ENCODE measurements around the gene AVL9.

AVL9 gene

DNA sequence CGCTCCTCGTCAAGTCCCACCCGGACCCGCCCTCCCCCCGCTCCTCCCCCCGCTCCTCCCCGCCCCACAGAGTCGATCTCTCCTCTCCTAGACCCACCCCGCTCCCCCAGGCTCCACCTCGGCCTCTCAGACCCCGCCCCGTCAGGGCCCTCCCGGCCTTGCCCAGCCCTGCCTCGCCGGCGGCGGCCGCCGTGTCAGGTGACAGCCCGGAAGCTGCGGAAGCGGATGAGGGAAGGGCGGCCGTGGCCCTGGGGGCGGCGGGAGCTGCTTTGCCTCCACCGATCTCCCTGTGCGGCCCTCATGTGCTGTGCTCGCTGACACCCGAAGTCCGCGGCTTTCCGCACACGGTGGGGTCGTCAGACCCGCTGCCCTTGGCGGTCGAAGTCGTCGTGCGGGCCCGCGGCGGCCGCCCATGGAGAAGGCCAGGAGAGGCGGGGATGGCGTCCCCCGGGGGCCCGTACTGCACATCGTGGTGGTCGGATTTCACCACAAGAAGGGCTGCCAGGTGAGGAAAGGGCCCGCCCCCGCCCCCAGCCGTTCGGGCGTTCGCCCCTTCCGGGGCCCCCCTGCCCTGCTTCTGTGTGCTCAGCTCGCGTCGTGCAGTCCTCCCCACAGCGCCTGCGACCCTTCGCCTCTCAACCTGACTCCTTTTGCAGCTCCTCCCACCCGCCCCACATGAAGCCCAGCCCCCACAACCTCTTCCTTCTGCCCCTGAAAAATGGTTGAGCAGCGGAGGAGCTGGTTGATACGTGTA is at the start of gene AVL9:
Gene AVL9 (plus strand): TSS at position 192 of the 754 bp plus-strand sequence. CDS start 221 bp downstream, at position 413.
- TF ChIP-seq GATA3 (IDR thresholded peaks at IDR 0.05; ENCODE audit: low read depth, low read length) (no peak), GATA2 (IDR thresholded peaks at IDR 0.05; ENCODE audit: low read depth, low read length) (no peak)

DNA sequence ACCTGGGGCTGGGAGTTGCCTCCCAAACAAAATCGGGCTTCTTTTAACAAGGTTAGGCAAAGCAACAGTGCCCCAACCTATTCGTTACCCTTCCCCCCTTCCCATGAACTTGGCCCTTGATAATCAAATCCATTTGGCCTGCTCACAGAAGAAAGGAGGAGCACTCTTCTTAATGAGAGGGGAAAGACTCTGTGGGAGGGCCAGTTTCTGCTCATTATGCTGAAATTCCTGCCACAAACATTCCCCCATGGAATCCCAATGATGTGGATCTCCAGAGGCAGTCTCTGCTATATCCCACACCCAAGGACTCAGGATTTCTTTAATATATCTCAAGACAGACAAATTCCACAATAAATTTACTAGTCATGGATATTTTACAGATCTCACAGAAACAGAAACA is 48.1 kb upstream of the AVL9 start:
- TF ChIP-seq GATA2 (IDR thresholded peaks at IDR 0.05; ENCODE audit: low read depth, low read length) (no peak), GATA3 (IDR thresholded peaks at IDR 0.05; ENCODE audit: low read depth, low read length) (no peak)

DNA sequence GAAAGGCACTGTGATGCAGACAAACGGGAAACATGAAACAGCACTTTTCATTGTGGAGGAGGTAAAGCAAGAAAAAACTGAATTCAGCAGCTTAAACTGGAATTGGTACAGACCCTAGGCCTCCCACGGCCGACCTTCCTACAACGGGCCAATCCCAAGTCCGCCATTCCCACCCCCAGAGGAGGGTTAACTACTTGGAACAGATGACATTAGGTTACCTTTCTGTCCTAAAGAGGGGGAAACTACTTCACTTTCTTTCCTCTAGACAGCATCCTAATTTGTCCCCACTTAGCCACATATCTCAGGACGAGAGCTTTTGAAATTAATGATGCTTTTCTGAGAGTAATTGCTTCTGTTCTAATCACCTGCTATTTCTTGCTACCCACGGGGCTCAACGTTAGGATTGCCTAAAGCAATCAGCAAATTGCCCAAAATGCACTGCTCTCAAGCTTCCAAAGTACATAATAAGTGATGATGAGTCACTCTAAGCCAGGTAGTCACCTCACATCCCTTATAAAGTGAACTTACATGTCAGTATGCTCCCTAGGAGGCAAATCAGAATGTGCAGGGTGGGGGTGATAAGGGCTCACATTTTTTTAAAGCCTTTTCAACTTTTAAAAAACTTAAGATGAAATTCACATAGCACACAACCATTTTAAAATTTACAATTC is 41.8 kb upstream of the AVL9 start:
- TF ChIP-seq GATA2 (IDR thresholded peaks at IDR 0.05; ENCODE audit: low read depth, low read length): no peak
- no peak for TF ChIP-seq GATA3 (IDR thresholded peaks at IDR 0.05; ENCODE audit: low read depth, low read length)

DNA sequence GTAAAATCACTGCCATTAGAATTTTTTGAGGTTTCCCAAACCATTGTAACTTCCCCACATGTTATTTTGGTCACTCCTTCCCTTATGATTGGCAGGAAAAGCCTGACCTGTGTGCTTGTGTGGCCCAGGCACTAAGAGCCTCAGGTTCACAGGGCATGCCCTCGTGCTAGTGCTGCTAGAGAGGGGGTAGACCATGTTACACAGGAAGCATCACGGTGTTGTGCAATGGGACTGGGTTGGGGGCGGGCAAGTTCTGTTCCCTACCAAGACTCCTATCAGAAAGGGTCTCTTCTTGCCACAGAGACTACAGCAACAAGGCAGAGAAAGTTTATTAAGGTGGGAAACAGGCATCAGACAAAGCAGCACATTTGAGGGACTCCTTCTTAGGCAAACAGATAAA is 37.3 kb upstream of the AVL9 start:
- no peak for TF ChIP-seq GATA3 (IDR thresholded peaks at IDR 0.05; ENCODE audit: low read depth, low read length)
- TF ChIP-seq GATA2 (IDR thresholded peaks at IDR 0.05; ENCODE audit: low read depth, low read length): no peak

DNA sequence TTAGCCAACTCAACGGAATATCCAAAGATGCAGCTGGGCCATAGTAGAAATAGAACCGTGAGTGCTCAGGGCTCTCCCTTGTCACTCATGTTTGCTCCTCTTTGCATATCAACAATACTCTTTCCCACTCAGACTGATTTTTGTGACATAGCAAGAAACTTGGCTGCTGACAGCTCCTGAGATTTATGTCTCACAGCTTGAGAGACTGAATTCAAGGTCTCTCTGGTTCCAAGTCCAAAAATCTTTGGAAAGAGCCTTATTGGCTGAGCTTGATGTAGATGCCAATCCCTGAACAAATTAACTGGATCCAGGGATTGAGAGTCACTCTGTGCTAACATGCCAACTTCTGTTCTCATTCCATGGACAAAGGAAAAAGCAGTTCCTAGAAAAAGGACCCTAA is 35.5 kb upstream of the AVL9 start:
- TF ChIP-seq GATA3 (IDR thresholded peaks at IDR 0.05; ENCODE audit: low read depth, low read length): no peak

DNA sequence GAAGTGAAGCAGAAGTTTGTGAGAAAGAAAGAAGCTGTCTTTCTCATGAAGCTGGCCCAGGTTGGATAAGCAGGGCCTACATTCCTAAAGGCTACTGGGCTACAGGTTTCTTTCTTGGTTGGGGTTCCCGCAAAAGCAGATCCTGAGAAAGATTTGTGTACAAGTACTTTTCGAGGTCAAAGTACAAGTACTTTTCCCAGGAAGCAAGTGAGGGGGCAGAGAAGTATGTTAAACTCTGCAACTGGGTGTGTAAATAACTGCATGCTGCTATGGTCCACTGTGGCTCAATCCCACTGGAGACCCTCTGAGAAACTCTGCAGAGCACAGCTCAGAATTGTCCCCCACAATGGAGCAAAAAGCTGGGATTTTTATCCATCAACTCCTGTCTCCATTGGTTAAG is 33.8 kb upstream of the AVL9 start:
- no peak for TF ChIP-seq GATA3 (IDR thresholded peaks at IDR 0.05; ENCODE audit: low read depth, low read length)
- no peak for TF ChIP-seq GATA2 (IDR thresholded peaks at IDR 0.05; ENCODE audit: low read depth, low read length)

DNA sequence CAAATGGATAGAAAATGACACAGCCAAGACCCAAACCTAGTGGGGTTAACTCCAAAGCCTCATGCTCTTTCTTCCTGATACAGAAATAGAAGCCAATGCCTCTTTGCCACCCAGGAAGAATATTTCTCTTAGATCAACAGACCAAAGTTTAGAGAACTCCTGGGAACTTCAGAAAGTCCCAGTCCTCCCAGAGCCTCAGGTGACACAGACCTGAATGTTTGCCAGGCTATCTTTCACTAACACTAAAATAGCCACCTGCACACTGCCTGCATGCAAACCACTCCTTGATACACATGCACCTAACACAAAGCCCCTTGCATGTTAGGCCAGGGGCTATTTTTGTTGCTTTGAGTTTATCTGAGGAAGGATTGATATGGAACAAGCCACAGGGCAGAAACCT is 32.8 kb upstream of the AVL9 start:
- TF ChIP-seq GATA2 (IDR thresholded peaks at IDR 0.05; ENCODE audit: low read depth, low read length) (no peak), GATA3 (IDR thresholded peaks at IDR 0.05; ENCODE audit: low read depth, low read length) (no peak)

DNA sequence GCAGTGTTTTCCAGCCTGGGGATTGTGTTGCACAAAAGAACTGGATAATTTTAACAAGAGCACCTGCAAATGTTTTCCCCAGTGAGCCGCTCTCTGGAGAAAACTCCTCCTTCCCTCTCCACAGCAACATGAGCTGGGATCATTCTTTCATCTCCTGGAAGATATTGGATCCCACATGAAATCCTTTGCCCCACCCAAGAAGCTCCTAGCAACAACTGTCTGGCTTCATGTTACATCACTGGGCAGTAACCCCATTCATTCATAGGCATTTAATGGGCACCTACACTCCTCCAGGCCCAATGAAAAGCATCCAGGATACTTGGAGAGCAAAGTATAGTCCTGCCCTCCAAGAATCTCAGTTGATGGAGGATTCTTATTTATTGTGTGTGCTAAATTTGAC is 32.3 kb upstream of the AVL9 start:
- TF ChIP-seq GATA2 (IDR thresholded peaks at IDR 0.05; ENCODE audit: low read depth, low read length) (no peak), GATA3 (IDR thresholded peaks at IDR 0.05; ENCODE audit: low read depth, low read length) (no peak)

DNA sequence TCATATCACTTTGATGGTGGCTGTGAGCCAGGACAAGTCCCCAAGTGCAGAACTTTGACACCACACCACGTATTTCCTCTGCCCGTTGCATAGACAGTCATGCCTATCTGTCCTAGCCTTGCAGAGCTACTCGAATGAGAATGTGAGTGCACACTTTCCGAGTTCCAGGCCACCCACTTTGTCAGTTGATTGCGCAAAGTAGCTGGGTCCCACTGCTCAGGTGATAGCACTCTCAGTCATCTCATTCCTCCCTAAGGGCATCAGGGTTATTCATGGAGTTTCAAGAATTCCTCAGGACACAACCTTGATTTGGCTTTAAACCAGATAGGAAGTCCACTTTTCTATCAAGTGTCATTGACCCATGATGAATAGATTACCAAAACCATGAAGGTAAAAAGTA is 24.4 kb upstream of the AVL9 start:
- no peak for TF ChIP-seq GATA3 (IDR thresholded peaks at IDR 0.05; ENCODE audit: low read depth, low read length)
- no peak for TF ChIP-seq GATA2 (IDR thresholded peaks at IDR 0.05; ENCODE audit: low read depth, low read length)

DNA sequence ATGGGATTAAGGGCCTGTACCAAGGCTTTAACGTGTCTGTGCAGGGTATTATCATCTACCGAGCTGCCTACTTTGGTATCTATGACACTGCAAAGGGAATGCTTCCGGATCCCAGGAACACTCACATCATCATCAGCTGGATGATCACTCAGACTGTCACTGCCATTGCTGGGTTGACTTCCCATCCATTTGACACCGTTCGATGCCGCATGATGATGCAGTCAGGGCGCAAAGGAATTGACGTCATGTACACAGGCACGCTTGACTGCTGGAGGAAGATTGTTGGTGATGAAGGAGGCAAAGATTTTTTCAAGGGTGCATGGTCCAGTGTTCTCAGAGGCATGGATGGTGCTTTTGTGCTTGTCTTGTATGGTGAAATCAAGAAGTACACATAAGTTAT is 23.3 kb upstream of the AVL9 start:
- TF ChIP-seq GATA2 (IDR thresholded peaks at IDR 0.05; ENCODE audit: low read depth, low read length): no peak
- no peak for TF ChIP-seq GATA3 (IDR thresholded peaks at IDR 0.05; ENCODE audit: low read depth, low read length)

DNA sequence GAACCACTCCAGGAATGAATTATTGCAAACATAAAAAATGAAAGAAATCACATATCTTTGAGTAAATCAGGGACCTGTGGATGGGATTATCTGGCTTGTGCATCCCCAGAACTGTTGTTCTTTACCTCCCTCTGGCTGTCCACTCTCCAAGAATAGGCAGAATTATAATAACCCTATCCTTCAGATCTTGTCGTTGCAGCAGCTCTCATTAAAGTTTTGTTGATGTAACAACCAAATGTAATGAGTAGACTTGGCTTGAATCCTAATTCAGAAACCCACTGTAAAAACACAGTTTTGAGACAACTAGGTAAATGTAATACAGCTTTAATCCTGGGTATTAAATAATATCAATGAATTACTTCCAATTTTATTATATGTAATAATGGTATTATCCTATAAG is 21.3 kb upstream of the AVL9 start:
- TF ChIP-seq GATA2 (IDR thresholded peaks at IDR 0.05; ENCODE audit: low read depth, low read length) (no peak), GATA3 (IDR thresholded peaks at IDR 0.05; ENCODE audit: low read depth, low read length) (no peak)

DNA sequence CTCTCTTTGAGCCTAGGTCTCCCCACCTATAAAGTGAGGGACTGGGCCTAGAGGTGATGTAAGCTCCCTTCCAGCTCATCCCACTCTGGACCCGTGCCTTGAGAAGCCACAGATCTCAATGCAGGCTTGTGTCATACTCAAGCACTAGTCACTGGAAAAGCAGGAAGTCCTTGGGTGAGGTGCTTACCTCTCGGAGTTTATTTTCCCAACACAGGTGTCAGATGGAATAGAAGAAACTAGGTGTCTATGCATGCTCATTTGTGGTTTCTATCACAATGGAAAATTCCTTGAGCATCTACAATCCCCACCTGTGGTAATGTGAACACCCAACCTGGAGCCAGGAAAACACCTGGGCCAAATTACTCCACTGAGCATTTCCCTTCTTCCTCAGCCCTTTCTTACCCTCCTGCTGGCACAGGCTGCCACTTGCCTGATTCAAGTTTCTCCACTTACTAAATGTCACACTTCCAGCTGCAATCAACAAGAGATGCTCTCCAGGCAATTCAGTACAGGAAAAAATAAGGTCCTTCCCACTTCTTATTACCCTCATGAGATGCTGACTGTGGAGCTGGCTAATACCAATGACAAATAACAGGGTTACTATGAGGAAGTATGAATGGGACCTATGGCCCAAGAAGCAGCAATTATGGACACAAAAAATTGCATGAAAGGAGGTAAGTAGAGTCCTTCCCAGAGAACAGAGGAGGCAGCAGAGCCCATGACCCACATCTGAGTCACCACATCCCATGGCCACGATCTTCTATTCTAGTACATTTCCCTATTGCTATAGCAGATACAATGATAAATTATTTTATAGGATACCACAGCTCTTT is 18.3 kb upstream of the AVL9 start:
- TF ChIP-seq GATA3 (IDR thresholded peaks at IDR 0.05; ENCODE audit: low read depth, low read length) (no peak), GATA2 (IDR thresholded peaks at IDR 0.05; ENCODE audit: low read depth, low read length) (no peak)

DNA sequence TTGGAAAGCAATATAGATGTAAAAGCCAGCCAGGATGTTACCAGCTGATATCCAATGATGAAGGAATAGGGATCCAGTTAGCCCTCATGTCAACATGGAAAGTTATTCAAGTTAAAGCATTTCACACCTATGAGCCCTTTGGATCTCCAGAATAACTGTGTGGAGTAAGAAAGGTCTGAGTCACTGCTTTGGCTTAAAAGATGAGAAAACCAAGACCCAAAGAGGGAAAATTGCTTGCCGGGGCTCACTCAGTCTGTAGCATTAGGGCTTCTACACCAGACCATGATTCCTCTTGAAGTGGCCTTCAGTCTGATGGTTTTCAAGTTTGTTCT is 17.7 kb upstream of the AVL9 start:
- TF ChIP-seq GATA3 (IDR thresholded peaks at IDR 0.05; ENCODE audit: low read depth, low read length) (no peak), GATA2 (IDR thresholded peaks at IDR 0.05; ENCODE audit: low read depth, low read length) (no peak)

DNA sequence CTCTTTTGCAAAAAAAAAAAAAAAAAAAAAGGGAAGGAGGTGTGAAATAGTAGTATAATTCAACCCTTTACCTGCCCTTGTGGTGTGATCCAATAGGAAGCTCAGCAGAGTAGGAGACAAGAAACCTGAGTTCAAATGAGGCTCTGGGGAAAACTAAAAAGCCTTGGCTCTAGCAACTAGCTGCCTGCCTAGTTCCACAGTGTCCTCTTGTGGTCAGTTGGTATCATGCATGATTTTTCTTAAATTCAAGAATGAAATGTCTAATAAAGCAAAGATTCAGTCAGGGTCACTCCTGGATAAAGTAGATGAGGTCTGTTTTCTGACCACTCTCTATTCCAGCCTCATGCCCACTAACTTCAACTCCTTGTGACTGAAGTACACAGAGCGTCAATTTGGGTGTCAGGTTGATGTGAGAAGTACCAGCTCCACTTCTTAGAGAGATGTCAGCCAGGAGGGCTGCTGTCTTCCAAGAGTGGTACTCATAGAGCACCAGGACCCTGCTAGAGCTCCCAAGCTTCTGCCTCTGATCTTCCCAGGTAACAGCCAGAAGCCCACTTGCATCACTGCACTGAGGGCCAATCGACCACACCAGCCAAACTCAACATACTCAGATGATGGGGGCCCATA is 15.6 kb upstream of the AVL9 start:
- TF ChIP-seq GATA2 (IDR thresholded peaks at IDR 0.05; ENCODE audit: low read depth, low read length) (no peak), GATA3 (IDR thresholded peaks at IDR 0.05; ENCODE audit: low read depth, low read length) (no peak)

Measured in SH-SY5Y (cell line).